Right lung (tissue), 5 donors: ENCODE data around the gene MAST4. TPM values are rescaled to one million over a fixed set of nuclear protein-coding genes. Genes with fewer than 3 reads are reported as not detected.
"Not testable (repeated sequence)": the region's sequence is repeated elsewhere in the genome, so short reads cannot be mapped to it uniquely, and the experiment has no call there.

Experiments
- DNase-seq, 2 donors: peaks; one replicate each; pipeline ENCODE4 v3.0.0-alpha.2; 2013
- polyA plus RNA-seq, 5 donors: library from polyadenylated mRNA; unstranded; fragments of 120-200 nt; gene quantifications; one replicate each; pipeline versions ENCODE4 v1.2.1 to v1.2.3, GENCODE V29; 2013; ENCODE audit warnings: inconsistent platforms in 1 of 5, low replicate concordance in 1 of 5; ENCODE audit not compliant: insufficient read length in 5 of 5, insufficient read depth in 1 of 5

MAST4 gene
- polyA plus RNA-seq, 5 donors: 33.7 to 51.2 (median 47.5) TPM

GRCh38 chr5:67154556-67155206 is 558.5 kb downstream of the MAST4 start:
- DNase-seq: no peak

GRCh38 chr5:67156976-67157583 is 560.9 kb downstream of the MAST4 start:
- no peak for DNase-seq

- no peak for DNase-seq
Observed at GRCh38 chr5:67160272-67160671, 564.1 kb downstream of the MAST4 start.

GRCh38 chr5:67160985-67161384 is 564.8 kb downstream of the MAST4 start:
- no peak for DNase-seq

- no peak for DNase-seq
Observed at GRCh38 chr5:67161767-67162166, 565.6 kb downstream of the MAST4 start.

- DNase-seq: no peak
Observed at GRCh38 chr5:67163231-67163756, 567.1 kb downstream of the MAST4 start.

- no peak for DNase-seq
Observed at GRCh38 chr5:67163863-67164595, 567.8 kb downstream of the MAST4 start.

GRCh38 chr5:67164856-67165525 is 568.8 kb downstream of the MAST4 start:
- no peak for DNase-seq

- DNase-seq: peak; percentile 78 to 84
Observed at GRCh38 chr5:67165526-67166459, 569.6 kb downstream of the MAST4 start.

- DNase-seq: no peak
Observed at GRCh38 chr5:67166460-67167285, 570.5 kb downstream of the MAST4 start.

- no peak for DNase-seq
Observed at GRCh38 chr5:67168069-67168468, 571.9 kb downstream of the MAST4 start.

- no peak for DNase-seq
Observed at GRCh38 chr5:67170767-67171166, 574.6 kb downstream of the MAST4 start.

GRCh38 chr5:67173351-67173750 is 577.2 kb downstream of the MAST4 start:
- not testable (repeated sequence) for DNase-seq

- no peak for DNase-seq
Observed at GRCh38 chr5:67173959-67174358, 577.8 kb downstream of the MAST4 start.

- DNase-seq: no peak
Observed at GRCh38 chr5:67176936-67177335, 580.7 kb downstream of the MAST4 start.

- DNase-seq: no peak
Observed at GRCh38 chr5:67178085-67178484, 581.9 kb downstream of the MAST4 start.

- no peak for DNase-seq
Observed at GRCh38 chr5:67178966-67179365, 582.8 kb downstream of the MAST4 start.

GRCh38 chr5:67179697-67180361 is 583.6 kb downstream of the MAST4 start:
- DNase-seq: no peak

GRCh38 chr5:67181648-67182221 is 585.5 kb downstream of the MAST4 start:
- DNase-seq: no peak
